NT2/D1 (cell line): ENCODE measurements around the gene KANSL2.
"Not testable (repeated sequence)": the region's sequence is repeated elsewhere in the genome, so short reads cannot be mapped to it uniquely, and the experiment has no call there.

Source experiments
- DNase-seq: peaks from one replicate; pipeline ENCODE4 v3.0.0-alpha.2; 2011; ENCODE audit warnings: low read depth, low spot score
- H3K27me3 ChIP-seq: 2 replicates; pipeline ENCODE4 v1.6.0; 2011; ENCODE audit warnings: mild to moderate bottlenecking; ENCODE audit not compliant: insufficient read length, insufficient read depth
- H3K36me3 ChIP-seq: 2 replicates; pipeline ENCODE4 v1.6.1; 2011; ENCODE audit warnings: mild to moderate bottlenecking, low read length, mixed read lengths; ENCODE audit not compliant: insufficient read depth, insufficient read length
- H3K4me1 ChIP-seq: 2 replicates; pipeline ENCODE4 v1.5.1; 2011; ENCODE audit not compliant: insufficient read depth, insufficient read length
- H3K4me3 ChIP-seq: 2 replicates; pipeline ENCODE4 v1.5.1; 2011; ENCODE audit warnings: low read depth; ENCODE audit not compliant: insufficient read length
- H3K9ac ChIP-seq: 2 replicates; pipeline ENCODE4 v1.6.0; 2011; ENCODE audit warnings: low read depth; ENCODE audit not compliant: insufficient read length
- H3K9me3 ChIP-seq: 2 replicates; pipeline ENCODE4 v1.5.1; 2011; ENCODE audit warnings: mild to moderate bottlenecking, low read length; ENCODE audit not compliant: insufficient read depth
- SUZ12 ChIP-seq: IDR thresholded peaks from 2 replicates; pipeline ENCODE4 v1.6.1; 2011; ENCODE audit not compliant: insufficient read length, insufficient read depth; ENCODE audit errors: extremely low read depth
- YY1 ChIP-seq: IDR thresholded peaks from 2 replicates; pipeline ENCODE4 v1.6.1; 2011; ENCODE audit not compliant: insufficient read length, insufficient read depth
- ZNF274 ChIP-seq: IDR thresholded peaks from 2 replicates; pipeline ENCODE4 v1.6.1; 2011; ENCODE audit warnings: mild to moderate bottlenecking, low read depth, low read length

The KANSL2 gene

DNA sequence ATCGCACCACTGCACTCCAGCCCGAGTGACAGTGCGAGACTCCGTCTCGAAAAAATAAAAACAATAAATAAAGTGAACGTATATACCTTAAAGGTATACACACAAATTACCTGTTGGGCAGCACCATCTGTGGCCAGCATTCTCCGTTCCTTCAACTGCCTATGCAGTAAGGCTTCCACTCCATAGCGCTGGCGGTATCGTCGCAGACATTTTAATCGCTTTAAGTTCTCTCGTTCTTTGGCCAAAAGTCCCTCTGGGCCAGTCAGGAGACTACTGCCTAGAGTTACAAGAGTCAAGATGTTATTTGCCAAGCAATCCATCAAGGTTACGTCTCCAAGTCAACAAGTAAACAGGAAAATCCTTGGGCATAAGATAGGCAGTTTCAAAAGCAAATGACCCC lies 13.0 kb downstream of the KANSL2 start:
- H3K36me3 ChIP-seq, result peaks cover 93% of the 10 kb centered on the region
- H3K4me1 ChIP-seq, result no peaks in the 10 kb centered on the region
- no peak overlapping the region for H3K4me3 ChIP-seq
- H3K27me3 ChIP-seq, result no peaks in the 10 kb centered on the region
- H3K9ac ChIP-seq, result no peak overlapping the region
- DNase-seq, result no peak
- H3K9me3 ChIP-seq, result no peaks in the 10 kb centered on the region
- TF ChIP-seq SUZ12 (no peak), YY1 (no peak), ZNF274 (no peak)

DNA sequence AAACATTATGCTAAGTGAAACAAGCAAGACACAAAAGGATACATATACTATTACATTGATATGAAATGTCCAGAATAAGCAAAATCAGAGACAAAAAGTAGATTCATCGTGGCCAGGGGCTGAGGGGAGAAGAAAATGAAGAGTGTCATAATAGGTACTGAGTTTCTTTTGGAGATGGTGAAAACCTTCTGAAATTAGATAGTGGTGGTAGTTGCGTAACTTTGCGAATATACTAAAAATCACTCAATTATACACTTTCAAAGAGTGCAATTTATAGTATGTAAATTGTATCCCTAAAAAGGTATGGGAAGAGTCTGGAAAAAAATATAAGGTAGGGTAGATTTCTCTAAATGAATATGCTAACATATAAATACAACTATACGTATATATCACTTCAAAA lies 22.2 kb downstream of the KANSL2 start:
- H3K4me3 ChIP-seq, result no peak overlapping the region
- no peak overlapping the region for H3K9ac ChIP-seq
- no peaks in the 10 kb centered on the region for H3K27me3 ChIP-seq
- no peaks in the 10 kb centered on the region for H3K4me1 ChIP-seq
- TF ChIP-seq YY1, result no peak
- no peak for TF ChIP-seq SUZ12
- no peak for TF ChIP-seq ZNF274
- DNase-seq, result no peak
- peaks cover 94% of the 10 kb centered on the region for H3K36me3 ChIP-seq
- H3K9me3 ChIP-seq, result no peaks in the 10 kb centered on the region

DNA sequence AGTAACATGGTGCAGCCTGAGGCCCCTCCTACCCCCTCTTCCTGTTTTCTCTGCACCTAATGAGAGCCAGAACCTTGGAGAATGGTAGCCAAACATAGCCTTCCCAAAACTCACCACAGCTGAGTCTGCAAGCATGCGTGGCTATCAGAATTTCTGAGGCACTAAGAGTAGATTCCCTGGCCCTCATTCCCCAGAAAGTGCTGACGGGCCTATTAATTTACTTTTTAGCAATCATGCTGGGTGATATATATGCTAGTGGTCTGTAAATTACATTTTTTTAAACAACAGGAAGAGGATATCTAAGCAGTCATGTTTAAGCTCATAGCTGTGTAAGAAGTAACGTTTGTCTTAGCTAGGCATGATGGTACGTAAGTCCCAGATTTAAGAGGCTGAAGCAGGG lies 30.4 kb downstream of the KANSL2 start:
- H3K4me1 ChIP-seq, result no peaks in the 10 kb centered on the region
- no peak for DNase-seq
- TF ChIP-seq SUZ12 (no peak), ZNF274 (no peak), YY1 (no peak)
- no peaks in the 10 kb centered on the region for H3K9me3 ChIP-seq
- peaks cover 95% of the 10 kb centered on the region for H3K36me3 ChIP-seq
- H3K4me3 ChIP-seq, result no peak overlapping the region
- H3K27me3 ChIP-seq, result no peaks in the 10 kb centered on the region
- H3K9ac ChIP-seq, result no peak overlapping the region

DNA sequence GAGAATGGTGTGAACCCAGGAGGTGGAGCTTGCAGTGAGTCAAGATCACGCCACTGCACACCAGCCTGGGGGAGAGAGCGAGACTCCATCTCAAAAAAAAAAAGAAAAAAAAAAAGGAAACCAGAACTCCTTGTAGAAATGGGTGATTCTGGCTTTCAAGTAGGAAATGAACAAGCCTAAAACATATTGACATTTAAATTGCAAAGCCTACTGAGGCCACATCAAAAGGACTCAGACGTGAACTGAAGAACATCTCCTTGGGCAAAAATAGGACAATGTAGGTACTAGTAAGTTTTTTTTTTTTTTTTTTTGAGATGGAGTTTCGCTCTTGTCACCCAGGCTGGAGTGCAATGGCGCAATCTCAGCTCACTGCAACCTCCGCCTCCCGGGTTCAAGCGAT lies 36.7 kb downstream of the KANSL2 start:
- not testable (repeated sequence) for H3K4me3 ChIP-seq, H3K4me1 ChIP-seq, H3K9ac ChIP-seq, H3K27me3 ChIP-seq, DNase-seq
- Histone ChIP-seq H3K9me3 (peaks cover 54% of the 10 kb centered on the region), H3K36me3 (peaks cover 69% of the 10 kb centered on the region)

DNA sequence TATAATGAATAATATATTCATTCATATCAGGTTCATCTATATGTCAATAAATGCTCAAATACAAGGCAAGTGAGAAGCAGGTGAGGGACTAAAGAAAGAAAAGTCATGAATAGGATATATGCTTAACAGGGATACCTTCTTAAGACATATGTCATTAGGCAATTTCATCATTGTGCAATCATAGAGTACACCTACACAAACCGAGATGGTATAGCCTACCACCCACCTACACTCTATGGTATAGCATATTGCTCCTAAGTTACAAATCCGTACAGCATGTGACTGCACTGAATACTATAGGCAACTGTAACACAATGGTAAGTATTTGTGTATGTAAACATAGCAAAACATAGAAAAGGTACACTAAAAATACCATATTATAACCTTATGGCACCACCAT lies 39.0 kb downstream of the KANSL2 start:
- H3K36me3 ChIP-seq, result peaks cover 46% of the 10 kb centered on the region
- H3K4me3 ChIP-seq, result no peak overlapping the region

DNA sequence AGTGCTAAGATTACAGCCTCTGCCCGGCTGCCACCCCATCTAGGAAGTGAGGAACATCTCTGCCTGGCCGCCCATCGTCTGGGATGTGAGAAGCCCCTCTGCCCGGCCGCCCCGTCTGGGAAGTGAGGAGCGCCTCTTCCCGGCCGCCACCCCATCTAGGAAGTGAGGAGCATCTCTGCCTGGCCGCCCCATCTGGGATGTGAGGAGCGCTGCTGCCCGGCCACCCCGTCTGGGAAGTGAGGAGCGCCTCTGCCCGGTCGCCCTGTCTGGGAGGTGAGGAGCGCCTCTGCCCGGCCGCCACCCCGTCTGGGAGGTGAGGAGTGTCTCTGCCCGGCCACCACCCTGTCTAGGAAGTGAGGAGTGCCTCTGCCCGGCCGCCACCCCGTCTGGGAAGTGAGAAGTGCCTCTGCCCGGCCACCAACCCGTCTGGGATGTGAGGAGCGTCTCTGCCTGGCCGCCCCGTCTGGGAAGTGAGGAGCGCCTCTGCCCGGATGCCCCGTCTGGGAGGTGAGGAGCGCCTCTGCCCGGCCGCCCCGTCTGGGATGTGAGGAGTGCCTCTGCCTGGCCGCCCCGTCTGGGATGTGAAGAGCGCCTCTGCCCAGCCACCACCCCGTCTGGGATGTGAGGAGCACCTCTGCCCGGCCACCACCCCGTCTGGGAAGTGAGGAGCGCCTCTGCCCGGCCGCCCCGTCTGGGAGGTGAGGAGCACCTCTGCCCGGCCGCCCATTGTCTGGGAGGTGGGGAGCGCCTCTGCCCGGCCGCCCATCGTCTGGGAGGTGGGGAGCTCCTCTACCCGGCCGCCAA lies 40.1 kb downstream of the KANSL2 start:
- not testable (repeated sequence) for H3K9ac ChIP-seq, H3K4me3 ChIP-seq, H3K27me3 ChIP-seq, H3K4me1 ChIP-seq, DNase-seq
- H3K36me3 ChIP-seq, result peaks cover 36% of the 10 kb centered on the region
- peaks cover 54% of the 10 kb centered on the region for H3K9me3 ChIP-seq

More for the DNA sequence above, 39.0 kb downstream of the KANSL2 start:
- Histone ChIP-seq H3K9me3 (peaks cover 54% of the 10 kb centered on the region), H3K4me1 (no peaks in the 10 kb centered on the region), H3K9ac (no peak overlapping the region), H3K27me3 (no peaks in the 10 kb centered on the region)
- TF ChIP-seq YY1, result no peak
- no peak for TF ChIP-seq ZNF274
- TF ChIP-seq SUZ12, result no peak
- no peak for DNase-seq

DNA sequence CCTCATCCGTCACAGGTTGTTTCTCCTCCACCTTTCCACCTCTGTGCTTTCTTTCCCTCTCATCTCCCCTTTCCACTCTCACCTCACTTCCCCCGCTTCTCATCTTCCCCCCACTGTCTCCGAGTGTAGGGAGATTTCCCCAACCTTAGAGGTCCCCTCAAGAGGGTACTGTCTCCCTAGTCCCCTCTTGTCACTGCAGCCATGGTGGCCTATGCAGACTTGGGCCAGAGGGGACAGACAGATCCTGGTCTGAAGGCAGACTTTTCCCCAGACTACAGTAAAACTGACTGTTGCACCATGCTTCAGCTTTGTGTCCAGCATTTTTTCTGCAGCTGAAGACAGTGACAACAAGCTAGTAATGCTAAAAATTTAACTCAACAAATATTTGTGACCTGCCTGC lies 41.2 kb downstream of the KANSL2 start:
- no peak for DNase-seq
- Histone ChIP-seq H3K9ac (no peak overlapping the region), H3K9me3 (peaks cover 51% of the 10 kb centered on the region), H3K36me3 (peaks cover 25% of the 10 kb centered on the region), H3K4me1 (no peaks in the 10 kb centered on the region), H3K4me3 (no peak overlapping the region), H3K27me3 (no peaks in the 10 kb centered on the region)
- no peak for TF ChIP-seq ZNF274
- no peak for TF ChIP-seq SUZ12
- no peak for TF ChIP-seq YY1
